Left lung (tissue), 10 donors: ENCODE measurements around the gene DONSON. TPM values are rescaled to one million over a fixed set of nuclear protein-coding genes. Genes with fewer than 3 reads are reported as not detected.

ENCODE experiments used
- ATAC-seq: fragments of 200-7000 bp; cut with Tn5 transposase; one replicate; pipeline ENCODE4 v1.9.1; 2020; ENCODE audit warnings: moderate library complexity
- DNase-seq, 4 donors: peaks; one replicate each; pipeline ENCODE4 v3.0.0-alpha.2; 2013 to 2020
- H3K27ac ChIP-seq, 2 donors: fragments of 200-600 bp; sonication (generic) in 1 of 2; one replicate each; pipeline versions ENCODE4 v1.5.0 to v1.8.0; 2020 to 2021
- H3K27me3 ChIP-seq, 2 donors: fragments of 200-600 bp; sonication (generic) in 1 of 2; one replicate each; pipeline versions ENCODE4 v1.5.0 to v1.8.0; 2020 to 2021
- H3K36me3 ChIP-seq, 2 donors: fragments of 200-600 bp; sonication (generic) in 1 of 2; one replicate each; pipeline versions ENCODE4 v1.5.0 to v1.8.0; 2020 to 2021
- H3K4me1 ChIP-seq, 2 donors: fragments of 200-600 bp; one replicate each; pipeline ENCODE4 v1.8.0; 2021
- H3K4me3 ChIP-seq, 2 donors: fragments of 200-600 bp; sonication (generic) in 1 of 2; one replicate each; pipeline versions ENCODE4 v1.5.0 to v1.8.0; 2020 to 2021; ENCODE audit warnings: mild to moderate bottlenecking in 1 of 2
- H3K9me3 ChIP-seq, 2 donors: fragments of 200-600 bp; sonication (generic) in 1 of 2; one replicate each; pipeline versions ENCODE4 v1.5.0 to v1.8.0; 2020 to 2021
- CTCF ChIP-seq, 2 donors: fragments of 200-600 bp; sonication (generic) in 1 of 2; IDR thresholded peaks; one replicate each; pipeline versions ENCODE4 v1.5.0 to v1.8.0; 2021; ENCODE audit warnings: antibody characterized with exemption in 2 of 2
- intact Hi-C, 2 donors: fragments of 100-400 bp; cut with DNase I; formaldehyde crosslinking; loops; one replicate each; pipeline versions ENCODE4 v1.11.2 to v1.14.2; 2022
- polyA plus RNA-seq, 6 donors: library from polyadenylated mRNA; unstranded; fragments of 120-200 nt; gene quantifications; one replicate each; pipeline ENCODE4 v1.2.1, GENCODE V29; 2013; ENCODE audit not compliant: insufficient read length in 6 of 6
- total RNA-seq, 2 donors: library from RNA; stranded (reverse); fragmentation: NEBNext Ultra II Directional; extraction: Animal tissue kit (Norgen Biotek cat#: 25700); gene quantifications; one replicate each; pipeline ENCODE4 v1.2.1, GENCODE V29; 2021
- donor health status: DM: no; HTN: yes; CAD: no.
- donor health status: DM: no; HTN: no; CAD: no.

DONSON gene
- total and polyA plus RNA-seq, 8 donors = 14.3 to 51.2 (median 38.6) TPM

GRCh38 chr21:33552093-33552998 is 36.1 kb downstream of the DONSON start:
- Histone ChIP-seq H3K27me3 (no peaks in the 10 kb centered on the region), H3K27ac (no peak overlapping the region), H3K4me3 (no peak overlapping the region), H3K4me1 (peaks cover 0 to 22% of the 10 kb centered on the region in 2 donors), H3K36me3 (peaks cover 7 to 96% of the 10 kb centered on the region in 2 donors), H3K9me3 (no peaks in the 10 kb centered on the region)
- no peak for TF ChIP-seq CTCF (IDR thresholded peaks at IDR 0.05)
- intact Hi-C loops = no loop called here
- ATAC-seq (no peak), DNase-seq (no peak)

- ATAC-seq (no peak), DNase-seq (no peak)
- no peaks in the 10 kb centered on the region for H3K9me3 ChIP-seq
- no peak for TF ChIP-seq CTCF (IDR thresholded peaks at IDR 0.05)
- no peak overlapping the region for H3K27ac ChIP-seq
- intact Hi-C loops = no loop called here
- peaks cover 7 to 96% of the 10 kb centered on the region in 2 donors for H3K36me3 ChIP-seq
- H3K27me3 ChIP-seq = no peaks in the 10 kb centered on the region
- no peak overlapping the region for H3K4me3 ChIP-seq
- H3K4me1 ChIP-seq = peaks cover 0 to 27% of the 10 kb centered on the region in 2 donors
Observed at GRCh38 chr21:33551664-33552063, 36.8 kb downstream of the DONSON start.

- H3K36me3 ChIP-seq = peaks cover 7 to 94% of the 10 kb centered on the region in 2 donors
- H3K27me3 ChIP-seq = no peaks in the 10 kb centered on the region
- H3K9me3 ChIP-seq = no peaks in the 10 kb centered on the region
- intact Hi-C loops = no loop called here
- no peak overlapping the region for H3K4me3 ChIP-seq
- H3K4me1 ChIP-seq = peaks cover 3 to 31% of the 10 kb centered on the region in 2 donors
- H3K27ac ChIP-seq = no peak overlapping the region
- DNase-seq (no peak), ATAC-seq (no peak)
- TF ChIP-seq CTCF (IDR thresholded peaks at IDR 0.05) = no peak
Observed at GRCh38 chr21:33550772-33551660, 37.5 kb downstream of the DONSON start.

GRCh38 chr21:33549848-33550771 is 38.4 kb downstream of the DONSON start:
- Histone ChIP-seq H3K27ac (no peak overlapping the region), H3K36me3 (peaks cover 7 to 87% of the 10 kb centered on the region in 2 donors), H3K4me1 (peaks cover 12 to 31% of the 10 kb centered on the region in 2 donors), H3K4me3 (no peak overlapping the region), H3K27me3 (no peaks in the 10 kb centered on the region), H3K9me3 (no peaks in the 10 kb centered on the region)
- TF ChIP-seq CTCF (IDR thresholded peaks at IDR 0.05) = no peak
- intact Hi-C loops = no loop called here
- DNase-seq = no peak
- ATAC-seq = no peak
